ENCODE results near the gene SHOC2.

The SHOC2 gene

DNA sequence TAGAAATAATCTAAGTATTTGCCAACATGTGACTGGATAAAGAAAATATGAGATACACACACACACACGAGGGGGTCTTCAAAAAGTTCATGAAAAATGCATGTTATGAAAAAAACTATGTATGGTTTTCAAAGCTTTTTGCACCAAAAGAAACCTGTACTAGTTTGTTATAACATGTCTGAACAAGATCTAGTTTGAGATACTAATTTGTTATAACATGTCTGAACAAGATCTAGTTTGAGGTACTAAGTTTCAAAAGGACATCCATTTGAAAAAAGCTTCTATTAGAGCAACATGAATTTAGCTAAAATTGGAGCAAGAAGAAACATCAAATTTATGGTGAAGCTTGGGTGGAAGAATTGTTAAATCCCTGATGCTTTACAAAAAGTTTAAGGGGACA lies 137.6 kb downstream of the SHOC2 start:
- no peaks in the 10 kb centered on the region for H3K36me3 ChIP-seq (ENCODE audit: control insufficient read depth, low read length)

More for the DNA sequence above, 137.6 kb downstream of the SHOC2 start:
- Histone ChIP-seq H3K79me2 (ENCODE audit: control insufficient read depth, low read length) (no peaks in the 10 kb centered on the region), H3K27me3 (ENCODE audit: control insufficient read depth, low read length) (0 out of 2 replicates have a peak, but pooled peaks cover 2% of the 10 kb centered on the region), H3K4me2 (ENCODE audit: low read length) (no peak overlapping the region), H3K9me2 (replicated peaks; ENCODE audit: control insufficient read depth, low read length) (no peaks in the 10 kb centered on the region), H4K20me1 (ENCODE audit: control insufficient read depth, insufficient read depth, low read depth, low read length) (no peaks in the 10 kb centered on the region), H3K27ac (ENCODE audit: low read depth, low read length) (no peak overlapping the region), H3K9me3 (ENCODE audit: control insufficient read depth, insufficient read depth, low read length) (no peaks in the 10 kb centered on the region), H3K4me1 (ENCODE audit: control insufficient read depth, low read length) (peaks cover 3% of the 10 kb centered on the region; the same call in 1 of the 2 replicates), H3K4me3 (ENCODE audit: low read length) (no peak overlapping the region), H3F3A (ENCODE audit: control insufficient read depth, insufficient read depth) (no peaks in the 10 kb centered on the region)
- TF ChIP-seq, protein P1, sequence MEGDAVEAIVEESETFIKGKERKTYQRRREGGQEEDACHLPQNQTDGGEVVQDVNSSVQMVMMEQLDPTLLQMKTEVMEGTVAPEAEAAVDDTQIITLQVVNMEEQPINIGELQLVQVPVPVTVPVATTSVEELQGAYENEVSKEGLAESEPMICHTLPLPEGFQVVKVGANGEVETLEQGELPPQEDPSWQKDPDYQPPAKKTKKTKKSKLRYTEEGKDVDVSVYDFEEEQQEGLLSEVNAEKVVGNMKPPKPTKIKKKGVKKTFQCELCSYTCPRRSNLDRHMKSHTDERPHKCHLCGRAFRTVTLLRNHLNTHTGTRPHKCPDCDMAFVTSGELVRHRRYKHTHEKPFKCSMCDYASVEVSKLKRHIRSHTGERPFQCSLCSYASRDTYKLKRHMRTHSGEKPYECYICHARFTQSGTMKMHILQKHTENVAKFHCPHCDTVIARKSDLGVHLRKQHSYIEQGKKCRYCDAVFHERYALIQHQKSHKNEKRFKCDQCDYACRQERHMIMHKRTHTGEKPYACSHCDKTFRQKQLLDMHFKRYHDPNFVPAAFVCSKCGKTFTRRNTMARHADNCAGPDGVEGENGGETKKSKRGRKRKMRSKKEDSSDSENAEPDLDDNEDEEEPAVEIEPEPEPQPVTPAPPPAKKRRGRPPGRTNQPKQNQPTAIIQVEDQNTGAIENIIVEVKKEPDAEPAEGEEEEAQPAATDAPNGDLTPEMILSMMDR (IDR thresholded peaks at IDR 0.05; ENCODE audit: low read depth, low read length, poor library complexity, severe bottlenecking): no peak
- TF ChIP-seq EZH2phosphoT487 (IDR thresholded peaks at IDR 0.05; ENCODE audit: borderline replicate concordance, low read length): no peak
